ENCODE measurements around the gene RFX8.

DNA sequence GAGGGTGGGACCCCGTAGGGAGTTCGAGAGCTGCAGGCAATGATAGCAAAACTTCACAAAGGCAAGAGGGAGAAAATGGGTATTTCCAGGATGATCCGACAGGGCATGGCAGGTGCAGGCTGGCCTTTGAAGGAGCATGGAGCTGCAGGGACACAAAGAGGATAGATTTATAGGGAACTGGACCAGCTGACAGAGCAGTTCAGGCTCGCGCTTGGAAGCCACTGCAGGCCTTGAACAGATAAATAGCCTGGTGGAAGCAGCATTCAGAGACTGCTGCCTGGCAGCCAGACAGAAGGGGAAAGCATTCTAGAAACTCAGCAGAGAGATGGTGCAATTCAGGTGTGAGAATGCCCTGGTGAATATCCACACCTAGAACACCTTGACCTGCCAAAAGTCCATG lies 58.3 kb downstream of the RFX8 start:
- TF ChIP-seq, protein P1, sequence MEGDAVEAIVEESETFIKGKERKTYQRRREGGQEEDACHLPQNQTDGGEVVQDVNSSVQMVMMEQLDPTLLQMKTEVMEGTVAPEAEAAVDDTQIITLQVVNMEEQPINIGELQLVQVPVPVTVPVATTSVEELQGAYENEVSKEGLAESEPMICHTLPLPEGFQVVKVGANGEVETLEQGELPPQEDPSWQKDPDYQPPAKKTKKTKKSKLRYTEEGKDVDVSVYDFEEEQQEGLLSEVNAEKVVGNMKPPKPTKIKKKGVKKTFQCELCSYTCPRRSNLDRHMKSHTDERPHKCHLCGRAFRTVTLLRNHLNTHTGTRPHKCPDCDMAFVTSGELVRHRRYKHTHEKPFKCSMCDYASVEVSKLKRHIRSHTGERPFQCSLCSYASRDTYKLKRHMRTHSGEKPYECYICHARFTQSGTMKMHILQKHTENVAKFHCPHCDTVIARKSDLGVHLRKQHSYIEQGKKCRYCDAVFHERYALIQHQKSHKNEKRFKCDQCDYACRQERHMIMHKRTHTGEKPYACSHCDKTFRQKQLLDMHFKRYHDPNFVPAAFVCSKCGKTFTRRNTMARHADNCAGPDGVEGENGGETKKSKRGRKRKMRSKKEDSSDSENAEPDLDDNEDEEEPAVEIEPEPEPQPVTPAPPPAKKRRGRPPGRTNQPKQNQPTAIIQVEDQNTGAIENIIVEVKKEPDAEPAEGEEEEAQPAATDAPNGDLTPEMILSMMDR (IDR thresholded peaks at IDR 0.05; ENCODE audit: insufficient read depth, low read length, poor library complexity, severe bottlenecking): no peak
- TF ChIP-seq EZH2phosphoT487 (conservative IDR thresholded peaks at IDR 0.05; ENCODE audit: low read length): no peak

All from SU-DHL-6 (cell line).